NCI-H1048 (cell line): Measurements from ENCODE around the gene DNAH3.
"Not testable (repeated sequence)": the region's sequence is repeated elsewhere in the genome, so short reads cannot be mapped to it uniquely, and the experiment has no call there.

Source experiments
- DNase-seq: peaks from one replicate; lab custom pipeline; 2025; lab: John Stamatoyannopoulos, UW

The DNAH3 gene

DNA sequence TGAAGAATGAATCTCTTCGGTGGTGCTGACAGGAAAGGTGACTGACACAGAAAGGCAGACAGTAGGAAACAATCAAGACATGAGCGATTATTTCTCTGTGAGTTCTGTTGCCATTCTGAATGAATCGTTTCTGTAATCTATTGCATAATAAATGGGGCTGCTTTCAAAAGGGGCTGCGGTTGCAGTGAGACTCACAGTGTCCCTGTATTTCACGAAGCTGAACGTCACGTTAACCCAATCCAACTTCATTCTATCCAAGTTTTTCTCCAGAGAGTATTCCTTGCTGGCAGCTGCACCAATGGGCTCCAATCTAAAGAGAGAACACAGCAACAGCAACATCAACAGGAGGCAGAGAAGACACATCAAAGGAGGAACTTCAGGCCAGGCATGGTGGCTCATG, 75.4 kb downstream of the DNAH3 start:
- no peak for DNase-seq

DNA sequence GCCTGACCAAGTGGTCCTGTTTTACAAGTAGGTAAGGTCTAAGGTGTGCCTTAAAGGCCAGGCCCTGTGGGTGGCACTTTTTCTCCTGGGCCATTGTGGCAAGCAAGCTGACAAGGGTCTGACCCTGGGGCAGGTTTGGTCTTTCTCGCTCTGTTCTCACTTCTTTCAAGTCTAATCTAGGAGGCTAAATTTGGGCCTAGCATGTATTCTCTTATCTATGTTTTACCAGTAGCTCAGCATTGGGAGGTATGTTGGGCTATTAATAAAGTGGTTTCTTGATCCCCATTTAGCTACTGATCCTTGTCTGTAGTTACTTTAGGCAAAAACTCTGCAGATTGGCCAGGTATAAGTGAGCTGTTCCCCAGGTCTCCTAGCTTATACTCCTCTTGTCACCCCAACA, 77.7 kb downstream of the DNAH3 start:
- DNase-seq = no peak

DNA sequence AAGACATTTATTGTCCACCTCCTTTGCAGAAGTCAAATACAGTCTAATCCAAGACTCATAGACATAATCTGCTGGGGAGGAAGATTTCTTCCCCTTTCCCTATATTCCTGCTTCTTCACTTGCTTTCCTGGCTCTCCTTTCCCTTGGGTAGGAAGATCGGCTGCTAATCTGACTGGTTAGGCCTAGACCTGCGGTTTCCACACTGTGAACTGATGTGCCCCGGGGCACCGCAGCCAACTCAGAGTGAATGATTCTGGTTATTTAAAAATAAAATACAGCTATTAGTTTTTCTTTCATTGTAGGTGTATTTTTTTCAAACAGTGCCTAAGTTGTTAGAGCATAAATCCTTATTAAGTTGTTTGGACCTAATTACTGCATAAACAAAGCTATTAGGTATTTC, 78.9 kb downstream of the DNAH3 start:
- DNase-seq = no peak

DNA sequence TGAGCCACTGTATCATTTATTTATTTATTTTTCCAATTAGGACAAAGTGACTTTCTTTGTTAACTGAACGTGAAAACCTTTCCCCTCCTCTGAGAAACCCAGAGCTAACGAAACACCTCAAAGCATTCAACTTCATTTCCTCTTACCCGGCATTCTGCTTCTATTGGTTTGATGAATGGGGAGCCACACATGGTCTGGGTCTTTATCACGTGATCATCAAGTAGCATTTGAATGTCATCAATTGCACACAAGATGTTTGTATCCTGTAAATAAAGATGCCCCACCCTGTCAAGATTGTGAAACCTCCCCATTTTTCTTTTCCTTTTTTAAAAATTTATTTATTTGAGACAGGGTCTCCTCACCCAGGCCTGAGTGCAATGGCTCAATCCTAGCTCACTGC, 80.1 kb downstream of the DNAH3 start:
- no peak for DNase-seq

DNA sequence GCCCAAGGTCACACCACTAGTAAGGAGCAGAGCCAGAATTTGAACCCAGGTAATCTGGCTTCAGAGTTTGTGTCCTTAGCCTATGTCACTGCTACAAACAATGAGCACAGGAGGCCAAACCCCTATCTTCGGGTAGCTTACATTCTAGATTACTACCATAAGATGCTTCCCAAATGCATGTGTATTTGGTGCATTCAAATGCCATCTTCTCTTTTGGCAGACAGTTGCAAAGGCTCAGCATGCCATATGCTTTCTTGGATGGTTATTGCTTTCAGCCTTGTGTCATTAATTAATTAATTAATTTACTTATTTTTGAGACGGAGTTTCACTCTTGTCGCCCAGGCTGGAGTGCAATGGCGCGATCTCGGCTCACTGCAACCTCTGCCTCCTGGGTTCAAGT, 80.7 kb downstream of the DNAH3 start:
- DNase-seq = no peak

DNA sequence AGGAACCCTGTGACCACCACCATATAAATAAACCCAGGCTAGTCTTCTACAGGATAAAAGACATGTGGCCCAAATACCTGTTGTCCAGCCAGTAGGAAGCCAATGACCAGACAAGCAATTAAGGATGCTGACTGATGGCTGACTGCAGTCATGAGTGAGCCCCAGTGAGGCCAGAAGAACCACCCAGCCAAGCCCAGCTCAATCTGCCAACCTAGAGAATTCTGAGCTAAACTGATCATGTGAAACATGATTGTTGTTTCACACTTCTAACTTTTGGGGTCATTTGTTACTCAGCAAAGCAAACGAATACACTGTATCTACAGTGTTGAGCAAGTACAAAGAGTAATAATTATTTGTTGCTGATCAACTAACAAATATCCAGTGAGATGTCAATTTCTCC, 86.4 kb downstream of the DNAH3 start:
- no peak for DNase-seq

DNA sequence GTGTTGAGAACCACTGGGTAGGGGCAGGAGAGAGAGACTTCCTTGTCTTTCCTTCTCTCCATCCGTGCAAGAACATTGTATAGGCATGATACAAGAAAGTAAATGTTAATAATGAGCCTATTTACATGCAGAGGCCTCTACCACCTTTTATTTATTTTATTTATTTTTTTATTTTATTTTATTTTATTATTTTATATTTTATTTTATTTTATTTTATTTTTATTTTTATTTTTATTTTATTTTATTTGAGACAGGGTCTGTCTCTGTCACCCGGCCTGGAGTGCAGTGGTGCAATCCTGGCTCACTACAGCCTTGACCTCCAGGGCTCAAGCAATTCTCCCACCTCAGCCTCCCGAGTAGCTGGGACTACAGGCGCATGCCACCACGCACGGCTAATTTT, 87.3 kb downstream of the DNAH3 start:
- DNase-seq = not testable (repeated sequence)

DNA sequence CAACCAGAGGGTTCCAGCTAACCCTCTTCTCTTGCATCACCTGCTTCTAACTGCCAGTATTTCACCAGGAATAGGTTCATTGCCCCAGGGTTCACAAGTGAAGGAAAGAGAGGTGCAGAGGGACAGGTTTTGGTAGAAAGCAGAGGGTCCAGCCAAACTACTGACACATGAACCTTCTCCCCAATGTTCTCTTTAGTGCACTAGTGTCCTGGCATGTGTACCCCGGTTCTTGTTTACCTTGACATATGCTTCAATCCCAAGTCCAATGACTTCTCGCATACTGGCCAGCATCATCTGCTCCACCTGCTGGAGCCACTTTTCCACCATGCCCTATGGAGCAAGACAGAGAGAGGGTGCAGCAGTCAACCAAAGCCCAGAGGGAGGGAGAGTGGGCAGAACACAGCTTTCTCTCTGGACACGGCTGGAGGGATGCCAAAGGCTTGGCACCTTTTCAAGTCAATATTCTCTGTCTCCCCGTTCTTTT, 90.6 kb downstream of the DNAH3 start:
- no peak for DNase-seq

DNA sequence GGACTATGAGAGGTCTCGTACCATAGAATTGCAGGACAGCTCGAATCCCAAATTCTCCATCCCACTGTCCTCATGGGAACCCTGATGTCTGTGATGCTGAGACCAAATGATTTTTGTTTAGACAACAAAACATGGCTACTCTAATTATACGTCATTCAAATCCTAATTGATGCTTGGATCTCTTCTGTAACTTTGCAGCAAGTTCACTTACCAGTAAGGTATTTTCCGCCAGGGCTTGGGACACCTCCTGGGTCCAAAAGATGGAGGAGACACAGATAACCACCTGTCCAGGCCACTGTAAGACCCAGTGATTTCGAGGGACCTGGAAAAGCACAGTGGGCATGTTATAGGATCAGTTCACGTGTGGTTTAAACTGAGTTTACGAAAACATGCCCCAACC, 92.8 kb downstream of the DNAH3 start:
- DNase-seq = no peak

DNA sequence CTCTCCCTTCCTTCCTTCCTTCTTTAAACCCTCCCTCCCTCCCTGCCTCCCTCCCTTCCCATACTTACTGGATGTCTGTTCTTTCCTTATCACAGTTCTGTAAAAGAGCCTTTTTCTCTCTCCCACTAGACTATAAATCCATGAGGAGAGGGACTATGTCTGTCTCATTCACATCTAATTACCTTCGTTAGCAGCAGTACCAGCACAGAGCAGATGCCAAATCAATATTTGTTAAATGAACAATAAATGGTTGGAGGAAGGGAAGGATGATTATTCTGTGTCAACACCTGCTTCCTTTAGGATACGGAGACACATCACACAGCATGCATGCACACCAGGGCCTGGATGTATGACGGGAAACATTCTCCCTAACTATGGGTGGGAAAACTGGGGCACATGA, 94.2 kb downstream of the DNAH3 start:
- no peak for DNase-seq

DNA sequence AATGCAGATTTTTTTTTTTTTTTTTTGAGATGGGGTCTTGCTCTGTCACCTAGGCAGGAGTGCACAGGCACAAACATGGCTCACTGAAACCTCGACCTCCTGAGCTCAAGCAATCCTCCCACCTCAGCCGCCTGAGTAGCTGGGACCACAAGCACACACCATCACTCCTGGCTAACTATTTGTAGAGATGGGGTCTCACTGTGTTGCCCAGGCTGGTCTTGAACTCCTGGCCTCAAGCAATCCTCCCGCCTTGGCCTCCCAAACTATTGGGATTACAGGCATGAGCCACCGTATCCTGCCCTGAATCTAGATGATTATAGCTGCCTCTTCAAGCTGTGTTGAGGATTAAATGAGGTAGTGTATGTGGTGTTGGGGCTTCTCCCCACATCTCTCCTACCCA, 94.9 kb downstream of the DNAH3 start:
- not testable (repeated sequence) for DNase-seq

DNA sequence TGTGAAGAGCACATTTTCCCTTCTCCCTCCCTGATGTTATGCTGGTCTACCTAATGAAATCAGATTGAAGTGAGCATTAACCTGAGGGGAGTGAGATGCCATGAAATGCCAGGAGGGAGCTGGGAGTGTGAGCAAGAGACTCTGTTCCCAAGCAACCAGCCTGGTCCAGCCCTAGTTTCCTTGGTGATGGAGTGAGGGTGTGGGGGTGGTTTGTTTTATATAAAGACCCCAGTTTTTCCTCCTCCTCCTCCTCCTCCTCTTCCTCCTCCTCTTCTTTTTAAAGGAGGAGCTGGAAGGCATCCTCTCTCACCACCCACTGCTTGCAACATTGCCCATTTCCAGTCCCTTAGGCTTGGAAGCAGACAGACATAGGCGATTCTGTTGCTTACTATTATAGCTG, 97.1 kb downstream of the DNAH3 start:
- no peak for DNase-seq

DNA sequence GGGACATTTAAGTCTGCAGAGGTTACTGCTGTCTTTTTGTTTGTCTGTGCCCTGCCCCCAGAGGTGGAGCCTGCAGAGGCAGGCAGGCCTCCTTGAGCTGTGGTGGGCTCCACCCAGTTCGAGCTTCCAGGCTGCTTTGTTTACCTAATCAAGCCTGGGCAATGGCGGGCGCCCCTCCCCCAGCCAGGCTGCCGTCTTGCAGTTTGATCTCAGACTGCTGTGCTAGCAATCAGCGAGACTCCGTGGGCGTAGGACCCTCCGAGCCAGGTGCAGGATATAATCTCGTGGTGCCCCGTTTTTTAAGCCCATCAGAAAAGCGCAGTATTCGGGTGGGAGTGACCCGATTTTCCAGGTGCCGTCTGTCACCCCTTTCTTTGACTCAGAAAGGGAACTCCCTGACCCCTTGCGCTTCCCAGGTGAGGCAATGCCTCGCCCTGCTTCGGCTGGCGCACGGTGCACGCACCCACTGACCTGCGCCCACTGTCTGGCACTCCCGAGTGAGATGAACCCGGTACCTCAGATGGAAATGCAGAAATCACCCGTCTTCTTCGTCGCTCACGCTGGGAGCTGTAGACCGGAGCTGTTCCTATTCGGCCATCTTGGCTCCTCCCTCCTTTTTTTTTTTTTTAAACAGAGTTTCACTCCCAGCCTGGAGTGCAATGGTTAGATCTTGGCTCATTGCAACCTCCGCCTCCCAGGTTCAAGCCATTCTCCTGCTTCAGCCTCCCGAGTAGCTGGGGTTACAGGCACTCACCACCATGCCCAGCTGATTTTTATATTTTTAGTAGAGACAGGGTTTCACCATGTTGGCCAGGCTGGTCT, 102.3 kb downstream of the DNAH3 start:
- not testable (repeated sequence) for DNase-seq

DNA sequence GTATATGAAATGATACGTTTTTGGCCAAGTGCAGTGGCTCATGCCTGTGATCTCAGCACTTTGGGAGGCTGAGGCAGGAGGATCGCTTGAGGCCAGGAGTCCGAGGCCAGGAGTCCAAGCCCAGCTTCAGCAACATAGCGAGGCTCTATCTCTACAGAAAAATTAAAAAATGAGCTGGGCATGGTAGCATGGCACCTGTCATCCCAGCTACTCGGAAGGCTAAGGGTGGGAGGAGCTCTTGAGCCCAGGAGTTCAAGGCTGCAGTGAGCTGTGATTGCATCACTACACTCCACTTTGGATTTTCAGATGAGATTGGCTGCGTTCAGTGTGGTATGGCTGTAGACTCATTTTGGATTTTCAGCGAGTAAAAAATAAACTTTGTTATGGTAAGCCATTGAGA, 112.4 kb downstream of the DNAH3 start:
- DNase-seq = no peak

DNA sequence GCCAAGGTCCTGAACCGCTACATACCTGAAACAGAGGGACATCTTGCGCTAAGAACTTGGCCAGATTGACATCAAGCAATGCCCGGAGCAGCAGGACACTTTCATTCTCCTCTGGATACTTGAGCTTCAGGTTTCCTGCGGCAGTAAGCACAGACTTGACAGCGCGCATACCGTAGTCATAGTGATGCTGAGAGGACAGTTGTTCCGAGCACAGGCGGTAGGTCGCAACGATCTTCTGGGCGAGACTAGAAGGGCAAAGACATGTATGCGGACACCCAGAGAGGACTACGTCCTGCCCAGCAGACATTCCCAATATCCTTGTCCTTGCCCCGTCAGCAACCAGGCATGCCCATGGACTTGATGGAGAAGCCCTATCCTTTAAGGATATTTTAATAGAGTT, 112.9 kb downstream of the DNAH3 start:
- no peak for DNase-seq

DNA sequence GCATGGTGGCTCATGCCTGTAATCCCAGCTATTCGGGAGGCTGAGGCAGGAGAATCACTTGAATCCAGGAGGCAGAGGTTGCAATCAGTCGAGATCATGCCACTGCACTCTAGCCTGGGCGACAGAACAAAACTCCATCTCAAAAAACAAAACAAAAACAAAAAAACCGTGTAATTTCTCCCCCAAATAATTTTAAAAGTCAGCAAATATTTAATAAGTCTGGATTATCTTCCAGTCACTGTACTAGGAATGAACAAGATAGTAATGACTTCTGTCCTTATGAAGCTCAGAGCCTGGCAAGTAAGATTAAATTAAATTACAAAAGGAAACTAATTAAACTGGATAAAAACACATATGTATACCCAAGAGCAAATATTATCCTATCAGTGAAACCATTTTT, 113.5 kb downstream of the DNAH3 start:
- DNase-seq = no peak

DNA sequence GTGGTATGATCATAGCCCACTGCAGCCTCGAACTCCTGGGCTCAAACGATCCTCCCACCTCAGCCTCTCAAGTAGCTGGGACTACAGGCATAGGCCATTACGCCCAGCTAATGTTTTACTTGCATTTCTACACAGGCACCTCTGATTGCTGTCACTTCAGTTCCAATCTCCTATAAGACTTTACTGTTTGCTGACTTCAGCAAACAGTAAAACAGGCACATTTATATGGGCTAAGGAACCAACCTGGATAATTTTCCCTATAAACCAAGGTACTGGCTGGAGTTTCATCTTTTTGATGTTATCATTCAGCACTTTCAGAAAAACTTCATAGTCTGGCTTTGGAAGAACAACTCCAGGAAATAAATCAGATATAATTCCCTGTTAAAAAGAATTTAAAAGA, 114.2 kb downstream of the DNAH3 start:
- no peak for DNase-seq

DNA sequence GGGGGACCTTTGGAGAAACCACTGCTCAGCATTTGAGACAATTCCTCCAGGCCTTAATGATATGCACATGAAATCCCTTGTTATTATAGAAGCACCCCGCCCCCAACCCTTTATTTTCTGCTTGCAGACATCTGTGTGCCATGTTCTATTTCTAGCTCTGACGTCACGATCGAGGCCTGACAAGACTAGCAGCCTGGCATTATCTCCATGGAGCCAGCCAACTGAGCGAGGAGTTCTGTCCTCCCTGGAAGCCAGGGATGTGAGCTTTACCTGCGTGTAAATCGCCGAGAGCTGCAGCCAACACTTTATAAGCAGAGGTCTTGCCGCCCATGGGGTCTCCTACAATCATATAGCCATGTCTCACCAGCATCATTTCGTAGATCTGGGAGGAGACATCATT, 116.9 kb downstream of the DNAH3 start:
- DNase-seq = no peak

DNA sequence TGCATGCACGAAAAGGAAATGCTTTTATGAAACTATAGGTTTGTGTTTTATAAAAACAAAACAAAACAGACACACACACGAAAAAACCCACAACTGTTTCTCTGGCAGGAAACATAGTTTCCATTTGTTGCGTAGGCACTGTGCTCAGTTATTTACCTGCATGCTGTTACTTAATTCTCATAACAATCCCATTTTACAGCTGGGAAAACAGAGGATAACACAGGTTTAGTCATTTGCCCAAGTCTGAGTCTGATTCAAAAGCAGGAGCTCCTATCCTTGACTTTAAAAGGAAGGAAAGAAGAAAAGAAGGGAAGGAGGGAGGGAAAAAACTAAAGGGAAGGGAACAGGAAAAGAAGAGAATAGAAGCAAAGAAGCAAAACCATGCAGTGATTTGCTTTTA, 117.4 kb downstream of the DNAH3 start:
- DNase-seq = no peak

DNA sequence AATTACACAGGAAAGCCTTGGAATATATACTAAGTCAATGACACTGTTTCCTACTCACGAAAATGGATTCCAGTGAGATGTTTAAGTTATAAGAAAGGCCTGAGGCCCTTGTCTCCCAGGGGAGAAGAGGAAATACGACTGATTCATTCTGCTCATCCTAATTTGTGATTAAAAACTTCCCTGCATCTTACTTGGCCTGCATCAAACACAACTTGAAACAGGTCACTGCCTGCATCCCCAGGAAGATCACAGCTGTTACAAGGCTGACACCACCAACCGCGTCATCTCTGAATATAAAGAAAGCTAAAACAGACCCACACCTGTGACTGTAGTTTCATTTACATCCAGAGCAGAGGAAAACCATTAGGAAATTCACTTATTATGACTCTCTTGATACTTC, 121.9 kb downstream of the DNAH3 start:
- DNase-seq = no peak

DNA sequence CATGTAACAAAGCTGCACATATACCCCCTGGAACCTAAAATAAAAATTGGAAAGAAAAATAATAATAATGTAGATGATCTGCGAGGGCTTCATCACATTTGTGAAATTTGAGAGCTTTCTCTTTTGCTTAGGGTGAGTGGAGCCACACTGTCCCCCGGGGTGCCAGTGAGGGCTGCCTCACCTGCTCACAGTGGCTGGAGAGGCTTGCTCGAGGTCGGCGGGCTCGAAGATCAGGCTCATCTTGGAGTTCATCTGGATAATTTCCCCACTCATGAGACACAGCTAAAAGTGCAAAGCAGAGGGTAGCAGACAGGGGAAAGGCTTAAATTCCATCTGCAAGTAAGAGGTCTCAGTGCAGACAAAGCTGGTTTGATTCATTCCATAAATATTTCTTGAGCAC, 123.8 kb downstream of the DNAH3 start:
- DNase-seq = no peak

DNA sequence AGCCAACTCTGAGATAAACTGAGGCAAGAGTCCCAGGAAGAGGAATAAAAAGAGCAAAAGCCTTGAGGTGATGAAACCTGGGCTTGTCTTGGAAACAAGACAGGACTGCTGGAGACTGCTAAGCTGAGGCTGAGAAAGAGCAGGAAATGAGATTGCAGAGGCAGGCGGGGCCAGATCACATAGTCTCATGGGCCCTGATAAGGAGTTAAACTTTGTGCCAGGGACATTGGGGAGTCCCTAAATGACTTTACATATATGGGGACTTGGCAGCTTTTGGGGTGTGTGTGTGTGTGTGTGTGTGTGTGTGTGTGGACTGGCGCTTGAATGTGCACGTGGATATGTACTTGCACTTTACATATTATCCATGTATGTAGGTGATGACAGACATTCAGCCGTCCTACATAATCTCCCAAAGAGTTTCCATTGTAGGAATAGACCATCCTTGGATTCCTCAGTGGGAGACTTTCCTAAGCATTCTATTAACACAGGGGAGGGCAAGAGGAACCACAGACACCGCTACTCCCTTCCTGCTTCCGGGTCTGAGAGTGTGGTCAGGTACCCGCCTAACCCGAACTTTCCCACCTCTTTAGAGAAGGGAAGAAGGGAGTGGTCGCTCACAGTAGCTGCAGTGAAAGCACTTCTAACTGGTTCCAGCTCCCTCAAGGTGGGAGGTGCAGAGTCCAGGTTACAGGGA, 127.0 kb downstream of the DNAH3 start:
- no peak for DNase-seq

DNA sequence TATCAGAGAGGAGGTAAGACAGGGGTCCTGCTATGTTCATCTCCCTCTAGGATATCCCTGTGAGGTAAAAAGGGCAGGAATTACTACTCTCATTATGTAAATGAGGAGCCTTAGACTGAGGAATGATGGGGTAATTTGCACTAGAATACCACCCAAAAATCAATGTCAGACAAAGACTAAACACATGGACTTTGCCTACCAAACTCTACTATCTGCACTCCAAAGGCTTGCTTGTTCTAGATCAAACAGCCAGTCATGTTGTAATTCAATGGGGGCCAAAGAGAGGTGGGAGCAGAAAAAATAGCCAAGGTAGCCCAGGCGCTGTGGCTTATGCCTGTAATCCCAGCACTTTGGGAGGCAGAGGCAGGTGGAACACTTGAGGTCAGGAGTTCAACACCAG, 129.3 kb downstream of the DNAH3 start:
- DNase-seq = no peak

DNA sequence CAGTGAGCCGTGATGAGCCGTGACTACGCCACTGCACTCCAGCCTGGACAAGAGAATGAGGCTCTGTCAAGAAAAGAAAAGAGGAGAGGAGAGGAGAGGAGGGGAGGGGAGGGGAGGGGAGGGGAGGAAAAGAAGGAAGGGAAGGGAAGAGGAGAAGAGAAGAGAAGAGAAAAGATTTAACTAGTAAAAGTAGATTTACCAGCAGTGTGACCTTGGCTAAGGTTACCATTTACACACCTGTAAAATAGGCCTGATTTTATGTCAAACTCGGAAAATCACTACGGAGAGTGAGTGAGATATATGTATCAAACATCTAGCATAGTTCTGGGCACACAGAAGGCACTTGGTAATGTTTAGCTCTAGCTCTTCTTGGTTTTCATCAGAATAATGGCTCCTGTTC, 140.8 kb downstream of the DNAH3 start:
- no peak for DNase-seq
